ENCODE data around the gene SCEL.
"Not testable (repeated sequence)": the region's sequence is repeated elsewhere in the genome, so short reads cannot be mapped to it uniquely, and the experiment has no call there.

The SCEL gene

GRCh38 chr13:77535448-77535847, at the start of gene SCEL:
SCEL (plus strand) TSS chr13:77535706; CDS start chr13:77555876, 20,170 bp downstream.
- no peak for DNase-seq (ENCODE audit: low read depth in 2 of 2)

GRCh38 chr13:77489566-77490337, 45.8 kb upstream of the SCEL start:
- DNase-seq (ENCODE audit: low read depth in 2 of 2): no peak

- DNase-seq (ENCODE audit: low read depth in 2 of 2): no peak
Measured at GRCh38 chr13:77492982-77493381, 42.5 kb upstream of the SCEL start.

GRCh38 chr13:77494226-77494625, 41.3 kb upstream of the SCEL start:
- DNase-seq (ENCODE audit: low read depth in 2 of 2): no peak

- no peak for DNase-seq (ENCODE audit: low read depth in 2 of 2)
Measured at GRCh38 chr13:77497350-77497749, 38.2 kb upstream of the SCEL start.

- DNase-seq (ENCODE audit: low read depth in 2 of 2): no peak
Measured at GRCh38 chr13:77497835-77498234, 37.7 kb upstream of the SCEL start.

- no peak for DNase-seq (ENCODE audit: low read depth in 2 of 2)
Measured at GRCh38 chr13:77502104-77502720, 33.3 kb upstream of the SCEL start.

- no peak for DNase-seq (ENCODE audit: low read depth in 2 of 2)
Measured at GRCh38 chr13:77503398-77503797, 32.1 kb upstream of the SCEL start.

GRCh38 chr13:77506874-77507273, 28.6 kb upstream of the SCEL start:
- DNase-seq (ENCODE audit: low read depth in 2 of 2): no peak

- DNase-seq (ENCODE audit: low read depth in 2 of 2): no peak
Measured at GRCh38 chr13:77507931-77508776, 27.4 kb upstream of the SCEL start.

- no peak for DNase-seq (ENCODE audit: low read depth in 2 of 2)
Measured at GRCh38 chr13:77508959-77509620, 26.4 kb upstream of the SCEL start.

GRCh38 chr13:77510156-77510555, 25.4 kb upstream of the SCEL start:
- no peak for DNase-seq (ENCODE audit: low read depth in 2 of 2)

- DNase-seq (ENCODE audit: low read depth in 2 of 2): no peak
Measured at GRCh38 chr13:77511552-77511951, 24.0 kb upstream of the SCEL start.

- no peak for DNase-seq (ENCODE audit: low read depth in 2 of 2)
Measured at GRCh38 chr13:77513719-77514335, 21.7 kb upstream of the SCEL start.

GRCh38 chr13:77514336-77514726, 21.2 kb upstream of the SCEL start:
- no peak for DNase-seq (ENCODE audit: low read depth in 2 of 2)

GRCh38 chr13:77515785-77516184, 19.7 kb upstream of the SCEL start:
- no peak for DNase-seq (ENCODE audit: low read depth in 2 of 2)

- DNase-seq (ENCODE audit: low read depth in 2 of 2): no peak
Measured at GRCh38 chr13:77516342-77516789, 19.1 kb upstream of the SCEL start.

GRCh38 chr13:77518266-77518665, 17.2 kb upstream of the SCEL start:
- no peak for DNase-seq (ENCODE audit: low read depth in 2 of 2)

- not testable (repeated sequence) for DNase-seq (ENCODE audit: low read depth in 2 of 2)
Measured at GRCh38 chr13:77519396-77519795, 16.1 kb upstream of the SCEL start.

GRCh38 chr13:77519808-77520207, 15.7 kb upstream of the SCEL start:
- DNase-seq (ENCODE audit: low read depth in 2 of 2): no peak

GRCh38 chr13:77521194-77521593, 14.3 kb upstream of the SCEL start:
- DNase-seq (ENCODE audit: low read depth in 2 of 2): no peak

Data from stimulated activated CD8-positive, alpha-beta memory T cell treated with anti-CD3 and anti-CD28 coated beads, Interleukin-2, amount 100 ng/mL, for 48 hours (primary cell).